SJCRH30 (cell line): ENCODE results near the gene LUZP1. TPM values are rescaled to one million over a fixed set of nuclear protein-coding genes. Genes with fewer than 3 reads are reported as not detected.

Experiments
- DNase-seq, 2 experiments: peaks; one replicate each; pipeline ENCODE4 v3.0.0-alpha.2; 2015 to 2020
- H3K27ac ChIP-seq: fragments of 250-450 bp; sonication (Bioruptor Pico); 2 replicates; pipeline ENCODE4 v1.5.1; 2020; ENCODE audit warnings: mild to moderate bottlenecking, moderate library complexity
- H3K27me3 ChIP-seq: fragments of 250-450 bp; sonication (Bioruptor Pico); 2 replicates; pipeline ENCODE4 v1.5.1; 2020; ENCODE audit warnings: mild to moderate bottlenecking, moderate library complexity
- H3K36me3 ChIP-seq: fragments of 250-450 bp; sonication (Bioruptor Pico); 2 replicates; pipeline ENCODE4 v1.5.1; 2020; ENCODE audit warnings: mild to moderate bottlenecking, moderate library complexity
- H3K4me1 ChIP-seq: fragments of 250-450 bp; sonication (Bioruptor Pico); 2 replicates; pipeline ENCODE4 v1.5.1; 2020; ENCODE audit warnings: mild to moderate bottlenecking, moderate library complexity
- H3K4me3 ChIP-seq: fragments of 250-450 bp; sonication (Bioruptor Pico); 2 replicates; pipeline ENCODE4 v1.5.1; 2020; ENCODE audit warnings: mild to moderate bottlenecking, moderate library complexity
- H3K9me3 ChIP-seq: fragments of 250-450 bp; sonication (Bioruptor Pico); replicated peaks from 2 replicates; pipeline ENCODE4 v1.5.1; 2020; ENCODE audit warnings: mild to moderate bottlenecking, moderate library complexity
- total RNA-seq: library from RNA; depleted of rRNA; stranded (reverse); fragments of >200 nt; shearing (Covaris generic); gene quantifications from 2 replicates; pipeline ENCODE4 v1.2.3, GENCODE V29; 2014

LUZP1 gene
- total RNA-seq, 1 experiment from 2014 or later = 29.8 TPM

DNA sequence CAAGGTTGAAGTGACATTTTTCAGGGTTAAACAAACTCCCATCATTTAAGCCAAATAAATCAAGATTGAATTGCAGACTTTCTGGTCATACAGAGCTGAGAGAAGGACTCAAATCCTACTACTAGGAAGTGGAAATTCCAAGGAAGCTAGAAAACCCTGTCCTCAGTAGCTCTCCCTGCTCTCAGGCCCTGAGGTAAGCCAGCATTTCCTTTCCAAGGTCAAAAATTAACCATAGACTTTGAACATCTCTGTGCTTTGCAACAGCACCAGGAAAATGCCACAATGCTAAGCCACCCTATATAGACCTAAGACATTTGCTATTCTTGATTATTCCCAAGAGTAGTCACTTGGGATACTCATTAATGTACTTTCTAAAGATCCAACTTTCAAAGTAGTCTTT is 45.1 kb downstream of the LUZP1 start:
- Histone ChIP-seq H3K27me3 (no peaks in the 10 kb centered on the region), H3K4me3 (no peak overlapping the region), H3K4me1 (peaks cover 10% of the 10 kb centered on the region), H3K9me3 (no peaks in the 10 kb centered on the region), H3K27ac (no peak overlapping the region), H3K36me3 (no peaks in the 10 kb centered on the region)
- no peak for DNase-seq

DNA sequence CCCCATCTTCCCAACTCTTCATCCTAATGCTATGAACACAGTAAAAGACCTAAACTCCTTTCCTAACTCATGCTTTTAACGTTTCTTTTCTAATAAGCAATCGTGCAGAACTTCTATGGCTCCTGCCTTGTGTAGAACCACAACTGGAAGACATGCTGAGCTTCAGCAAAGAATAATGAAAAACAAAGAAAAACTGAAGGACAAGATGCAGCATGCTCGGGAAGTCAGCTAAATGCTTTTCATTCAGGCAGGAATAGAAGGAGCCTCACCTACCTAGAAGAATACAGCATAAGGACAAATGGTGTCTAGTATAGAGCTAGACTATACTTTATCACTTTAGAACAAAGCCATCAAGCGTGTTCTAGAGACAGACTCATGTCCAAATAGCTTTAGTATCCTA is 45.9 kb downstream of the LUZP1 start:
- H3K4me1 ChIP-seq = peaks cover 10% of the 10 kb centered on the region
- no peaks in the 10 kb centered on the region for H3K9me3 ChIP-seq
- no peak overlapping the region for H3K4me3 ChIP-seq
- H3K36me3 ChIP-seq = no peaks in the 10 kb centered on the region
- H3K27me3 ChIP-seq = no peaks in the 10 kb centered on the region
- no peak overlapping the region for H3K27ac ChIP-seq
- DNase-seq = no peak

GRCh38 chr1:23122023-23122748 is 46.5 kb downstream of the LUZP1 start:
- H3K4me1 ChIP-seq = peaks cover 10% of the 10 kb centered on the region
- peak; percentile 46 to 62 for DNase-seq
- no peak overlapping the region for H3K4me3 ChIP-seq

GRCh38 chr1:23120383-23120782 is 48.3 kb downstream of the LUZP1 start:
- no peaks in the 10 kb centered on the region for H3K9me3 ChIP-seq
- peaks cover 10% of the 10 kb centered on the region for H3K4me1 ChIP-seq
- H3K36me3 ChIP-seq = no peaks in the 10 kb centered on the region
- no peak overlapping the region for H3K4me3 ChIP-seq
- no peak for DNase-seq
- H3K27ac ChIP-seq = no peak overlapping the region
- H3K27me3 ChIP-seq = no peaks in the 10 kb centered on the region

More at GRCh38 chr1:23122023-23122748, 46.5 kb downstream of the LUZP1 start:
- H3K27me3 ChIP-seq = no peaks in the 10 kb centered on the region
- no peak overlapping the region for H3K27ac ChIP-seq
- no peaks in the 10 kb centered on the region for H3K36me3 ChIP-seq
- no peaks in the 10 kb centered on the region for H3K9me3 ChIP-seq

GRCh38 chr1:23118957-23119792 is 49.5 kb downstream of the LUZP1 start:
- peaks cover 10% of the 10 kb centered on the region for H3K4me1 ChIP-seq
- no peak overlapping the region for H3K4me3 ChIP-seq
- DNase-seq = no peak
- H3K27ac ChIP-seq = no peak overlapping the region
- H3K9me3 ChIP-seq = no peaks in the 10 kb centered on the region
- H3K36me3 ChIP-seq = no peaks in the 10 kb centered on the region
- no peaks in the 10 kb centered on the region for H3K27me3 ChIP-seq

DNA sequence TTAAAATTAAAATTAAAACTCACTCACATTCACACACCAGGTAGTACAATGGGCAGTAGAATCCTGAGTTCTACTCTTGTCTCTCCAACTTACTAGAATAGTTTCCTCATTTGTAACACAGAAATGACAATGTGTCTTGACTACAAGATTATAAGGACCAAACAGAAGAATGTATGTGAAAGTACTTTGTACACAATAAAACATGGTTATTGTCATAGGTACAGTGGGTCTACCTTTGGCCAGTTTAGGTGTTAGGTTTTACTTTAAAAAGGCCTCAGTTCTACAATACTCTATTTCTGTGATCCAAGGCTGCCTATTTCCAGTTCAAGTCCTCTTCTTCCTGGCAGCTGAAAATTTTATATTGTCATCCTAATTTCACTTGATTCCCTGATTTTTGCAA is 50.2 kb downstream of the LUZP1 start:
- H3K9me3 ChIP-seq = no peaks in the 10 kb centered on the region
- peaks cover 10% of the 10 kb centered on the region for H3K4me1 ChIP-seq
- H3K27ac ChIP-seq = no peak overlapping the region
- H3K4me3 ChIP-seq = no peak overlapping the region
- DNase-seq = no peak
- no peaks in the 10 kb centered on the region for H3K27me3 ChIP-seq
- no peaks in the 10 kb centered on the region for H3K36me3 ChIP-seq

GRCh38 chr1:23116921-23117699 is 51.5 kb downstream of the LUZP1 start:
- DNase-seq = no peak
- Histone ChIP-seq H3K9me3 (no peaks in the 10 kb centered on the region), H3K4me3 (no peak overlapping the region), H3K36me3 (no peaks in the 10 kb centered on the region), H3K27ac (no peak overlapping the region), H3K4me1 (peaks cover 2% of the 10 kb centered on the region), H3K27me3 (no peaks in the 10 kb centered on the region)

DNA sequence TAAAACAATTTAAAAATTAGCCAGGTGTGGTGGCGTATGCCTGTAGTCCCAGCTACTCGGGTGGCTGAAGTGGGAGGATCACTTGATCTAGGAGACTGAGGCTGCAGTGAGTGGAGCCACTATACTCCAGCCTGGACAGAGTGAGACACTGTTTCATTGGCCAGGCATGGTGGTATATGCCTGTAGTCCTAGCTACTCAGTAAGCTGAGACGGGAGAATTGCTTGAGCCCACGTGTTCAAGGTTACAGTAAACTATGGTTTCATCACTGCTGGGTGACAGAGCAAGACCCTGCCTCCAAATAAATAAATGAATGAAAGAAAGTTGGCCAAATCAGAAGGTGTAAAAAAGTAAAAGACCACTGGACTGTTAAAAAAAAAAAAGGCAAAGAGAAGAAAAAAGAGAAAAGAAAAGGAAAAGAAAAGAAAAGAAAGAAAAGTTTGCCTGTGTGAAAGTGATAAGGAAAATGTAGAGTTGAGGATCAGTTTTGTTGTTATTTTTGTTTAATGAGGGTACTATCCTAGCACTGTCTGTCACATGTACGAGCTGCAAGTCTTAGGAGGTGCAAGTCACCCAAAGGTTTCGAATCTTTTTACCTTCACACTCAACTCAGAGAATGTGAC is 52.3 kb downstream of the LUZP1 start:
- no peaks in the 10 kb centered on the region for H3K9me3 ChIP-seq
- H3K4me1 ChIP-seq = no peaks in the 10 kb centered on the region
- DNase-seq = no peak
- no peak overlapping the region for H3K4me3 ChIP-seq
- no peaks in the 10 kb centered on the region for H3K36me3 ChIP-seq
- no peaks in the 10 kb centered on the region for H3K27me3 ChIP-seq
- H3K27ac ChIP-seq = no peak overlapping the region

- Histone ChIP-seq H3K4me3 (no peak overlapping the region), H3K27me3 (no peaks in the 10 kb centered on the region), H3K27ac (no peak overlapping the region), H3K36me3 (no peaks in the 10 kb centered on the region), H3K4me1 (no peaks in the 10 kb centered on the region), H3K9me3 (no peaks in the 10 kb centered on the region)
- no peak for DNase-seq
Observed at GRCh38 chr1:23114424-23115079, 54.1 kb downstream of the LUZP1 start.

- Histone ChIP-seq H3K4me3 (no peak overlapping the region), H3K4me1 (no peaks in the 10 kb centered on the region), H3K27ac (no peak overlapping the region), H3K27me3 (no peaks in the 10 kb centered on the region), H3K36me3 (peaks cover 21% of the 10 kb centered on the region), H3K9me3 (no peaks in the 10 kb centered on the region)
- no peak for DNase-seq
Observed at GRCh38 chr1:23111600-23112535, 56.8 kb downstream of the LUZP1 start.

DNA sequence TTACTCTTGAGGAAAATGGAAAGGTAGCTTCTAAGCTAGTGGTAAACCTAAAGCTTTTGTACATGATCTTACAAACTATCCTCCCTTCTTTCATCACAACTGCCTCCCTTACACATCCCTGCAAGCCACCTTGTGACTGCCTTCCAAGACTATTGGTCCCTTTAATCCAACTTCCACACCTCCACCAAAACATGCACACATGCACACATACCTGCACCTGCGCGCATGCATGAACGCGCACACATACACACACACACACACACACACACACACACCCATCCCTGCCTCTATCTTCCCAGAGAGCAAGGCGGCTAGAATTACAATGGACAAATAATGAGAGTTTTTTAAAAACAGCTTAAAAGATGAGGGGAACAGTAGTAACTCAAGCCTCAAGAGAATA is 58.3 kb downstream of the LUZP1 start:
- Histone ChIP-seq H3K27me3 (no peaks in the 10 kb centered on the region), H3K4me1 (no peaks in the 10 kb centered on the region), H3K9me3 (no peaks in the 10 kb centered on the region), H3K4me3 (no peak overlapping the region), H3K27ac (no peak overlapping the region), H3K36me3 (peaks cover 31% of the 10 kb centered on the region)
- DNase-seq = no peak

DNA sequence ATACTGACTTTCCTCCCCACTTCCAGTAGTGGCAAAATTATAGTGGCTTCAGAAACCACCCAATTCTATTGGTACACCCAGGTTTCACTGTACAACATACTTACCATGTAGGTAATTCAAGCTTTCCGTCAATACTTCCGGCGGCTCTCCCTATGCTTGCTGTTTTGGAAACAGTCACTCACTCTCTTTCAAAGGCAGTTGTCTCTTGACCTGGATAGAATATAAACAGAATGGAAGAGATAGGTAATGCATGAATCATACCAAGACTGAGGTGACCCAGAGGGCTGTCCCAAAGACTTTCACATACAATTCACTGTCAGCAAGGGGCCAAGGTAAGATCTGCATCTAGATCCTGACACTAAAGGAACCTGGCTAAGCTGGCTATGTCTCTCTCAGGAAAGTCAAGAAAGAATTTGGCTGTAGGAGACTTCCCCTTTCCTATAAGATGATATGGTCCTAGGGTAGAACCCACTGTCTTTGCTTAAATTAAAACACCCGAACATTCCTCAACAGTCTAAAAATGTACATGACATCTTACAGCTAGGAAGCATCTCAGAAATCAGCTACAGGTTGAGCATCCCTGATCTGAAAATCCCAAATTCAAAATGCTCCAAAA is 59.6 kb downstream of the LUZP1 start:
- no peaks in the 10 kb centered on the region for H3K4me1 ChIP-seq
- H3K36me3 ChIP-seq = peaks cover 32% of the 10 kb centered on the region
- DNase-seq = no peak
- H3K9me3 ChIP-seq = no peaks in the 10 kb centered on the region
- no peak overlapping the region for H3K4me3 ChIP-seq
- H3K27me3 ChIP-seq = no peaks in the 10 kb centered on the region
- H3K27ac ChIP-seq = no peak overlapping the region
